Measurements from ENCODE around the gene CRIP1. TPM values are rescaled to one million over a fixed set of nuclear protein-coding genes. Genes with fewer than 3 reads are reported as not detected.

CRIP1 gene
- total RNA-seq, 1 experiment from 2014 or later: 48.7 TPM

DNA sequence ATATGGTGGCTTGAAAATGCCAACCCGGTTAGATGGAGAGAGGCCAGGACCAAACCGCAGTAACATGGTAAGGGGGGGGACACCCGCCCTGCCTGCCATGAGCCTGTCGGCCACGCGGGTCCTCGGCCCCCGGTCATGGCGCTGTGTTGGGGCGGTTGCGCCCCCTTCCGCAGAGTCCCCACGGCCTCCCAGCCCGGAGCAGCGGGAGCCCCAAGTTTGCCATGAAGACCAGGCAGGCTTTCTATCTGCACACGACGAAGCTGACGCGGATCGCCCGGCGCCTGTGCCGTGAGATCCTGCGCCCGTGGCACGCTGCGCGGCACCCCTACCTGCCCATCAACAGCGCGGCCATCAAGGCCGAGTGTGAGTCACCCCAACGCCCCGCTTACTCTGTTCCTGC lies 22.2 kb upstream of the CRIP1 start:
- TF ChIP-seq EZH2 (IDR thresholded peaks at IDR 0.05; ENCODE audit: low read length, unreplicated experiment) (no peak), EZH2phosphoT487 (IDR thresholded peaks at IDR 0.05; ENCODE audit: borderline replicate concordance, low read length) (no peak)
- TF ChIP-seq, protein P1, sequence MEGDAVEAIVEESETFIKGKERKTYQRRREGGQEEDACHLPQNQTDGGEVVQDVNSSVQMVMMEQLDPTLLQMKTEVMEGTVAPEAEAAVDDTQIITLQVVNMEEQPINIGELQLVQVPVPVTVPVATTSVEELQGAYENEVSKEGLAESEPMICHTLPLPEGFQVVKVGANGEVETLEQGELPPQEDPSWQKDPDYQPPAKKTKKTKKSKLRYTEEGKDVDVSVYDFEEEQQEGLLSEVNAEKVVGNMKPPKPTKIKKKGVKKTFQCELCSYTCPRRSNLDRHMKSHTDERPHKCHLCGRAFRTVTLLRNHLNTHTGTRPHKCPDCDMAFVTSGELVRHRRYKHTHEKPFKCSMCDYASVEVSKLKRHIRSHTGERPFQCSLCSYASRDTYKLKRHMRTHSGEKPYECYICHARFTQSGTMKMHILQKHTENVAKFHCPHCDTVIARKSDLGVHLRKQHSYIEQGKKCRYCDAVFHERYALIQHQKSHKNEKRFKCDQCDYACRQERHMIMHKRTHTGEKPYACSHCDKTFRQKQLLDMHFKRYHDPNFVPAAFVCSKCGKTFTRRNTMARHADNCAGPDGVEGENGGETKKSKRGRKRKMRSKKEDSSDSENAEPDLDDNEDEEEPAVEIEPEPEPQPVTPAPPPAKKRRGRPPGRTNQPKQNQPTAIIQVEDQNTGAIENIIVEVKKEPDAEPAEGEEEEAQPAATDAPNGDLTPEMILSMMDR (conservative IDR thresholded peaks at IDR 0.05; ENCODE audit: low read depth, low read length): no peak
- Histone ChIP-seq H3K9ac (ENCODE audit: low read length) (no peak overlapping the region), H3F3A (ENCODE audit: low read length, unreplicated experiment) (no peaks in the 10 kb centered on the region), H3K79me2 (ENCODE audit: low read length) (no peaks in the 10 kb centered on the region), H3K4me2 (ENCODE audit: low read length) (no peak overlapping the region), H3K9me2 (replicated peaks; ENCODE audit: low read length) (no peaks in the 10 kb centered on the region), H3K27me3 (ENCODE audit: low read length) (no peaks in the 10 kb centered on the region), H3K36me3 (ENCODE audit: low read depth, low read length) (no peaks in the 10 kb centered on the region; the same call in 1 of the 2 replicates), H3K4me1 (ENCODE audit: insufficient read depth, low read length) (peaks cover 6% of the 10 kb centered on the region; the same call in 1 of the 2 replicates), H4K20me1 (ENCODE audit: low read length) (no peaks in the 10 kb centered on the region), H3K4me3 (ENCODE audit: low read length) (no peak overlapping the region), H2AFZ (ENCODE audit: low read length) (no peak overlapping the region), H3K27ac (ENCODE audit: low read length) (no peak overlapping the region), H3K9me3 (ENCODE audit: low read length) (no peaks in the 10 kb centered on the region)
- POLR2A ChIA-PET (ENCODE audit: unreplicated experiment): no interaction called here
- BruUV-seq (replicated peaks): no TSS peak
- ATAC-seq: no peak
- intact Hi-C loops (cut with micrococcal nuclease): no loop called here
- CTCF ChIA-PET: no interaction called here
- no peak for DNase-seq

- H3K4me3 ChIP-seq (ENCODE audit: low read length): no peak overlapping the region
- intact Hi-C loops (cut with micrococcal nuclease): no loop called here
- H3K9ac ChIP-seq (ENCODE audit: low read length): no peak overlapping the region
- H3K27ac ChIP-seq (ENCODE audit: low read length): no peak overlapping the region
- H4K20me1 ChIP-seq (ENCODE audit: low read length): no peaks in the 10 kb centered on the region
- BruUV-seq (replicated peaks): no TSS peak
- H3K4me1 ChIP-seq (ENCODE audit: insufficient read depth, low read length): peaks cover 6% of the 10 kb centered on the region; the same call in 1 of the 2 replicates
- POLR2A ChIA-PET (ENCODE audit: unreplicated experiment): no interaction called here
- no peaks in the 10 kb centered on the region for H3K27me3 ChIP-seq (ENCODE audit: low read length)
- CTCF ChIA-PET: no interaction called here
- H3K79me2 ChIP-seq (ENCODE audit: low read length): no peaks in the 10 kb centered on the region
- H3K9me2 ChIP-seq (replicated peaks; ENCODE audit: low read length): no peaks in the 10 kb centered on the region
- H3K4me2 ChIP-seq (ENCODE audit: low read length): no peak overlapping the region
- DNase-seq (peak; percentile 38), ATAC-seq (peak; percentile 47)
- H3F3A ChIP-seq (ENCODE audit: low read length, unreplicated experiment): no peaks in the 10 kb centered on the region
- no peaks in the 10 kb centered on the region; the same call in 1 of the 2 replicates for H3K36me3 ChIP-seq (ENCODE audit: low read depth, low read length)
- TF ChIP-seq, protein P1 (conservative IDR thresholded peaks at IDR 0.05; ENCODE audit: low read depth, low read length): no peak
- TF ChIP-seq EZH2phosphoT487 (IDR thresholded peaks at IDR 0.05; ENCODE audit: borderline replicate concordance, low read length) (no peak), EZH2 (IDR thresholded peaks at IDR 0.05; ENCODE audit: low read length, unreplicated experiment) (no peak)
- no peak overlapping the region for H2AFZ ChIP-seq (ENCODE audit: low read length)
- no peaks in the 10 kb centered on the region for H3K9me3 ChIP-seq (ENCODE audit: low read length)
Observed at GRCh38 chr14:105465209-105466031, 21.3 kb upstream of the CRIP1 start.
